Gastroesophageal sphincter (tissue), 4 donors: Measurements from ENCODE around the gene UNC93B1. TPM values are rescaled to one million over a fixed set of nuclear protein-coding genes. Genes with fewer than 3 reads are reported as not detected.

ENCODE experiments used
- ATAC-seq: fragments of 150-250 bp; one replicate; pipeline ENCODE4 v1.9.1; 2016; ENCODE audit warnings: mild to moderate bottlenecking, moderate library complexity
- H3K27ac ChIP-seq, 4 donors: fragments of 200-600 bp; sonication (generic) in 3 of 4; 1 replicate in 3 of 4; 2 replicates in 1 of 4; pipeline ENCODE4 v1.5.1; 2016 to 2019
- H3K27me3 ChIP-seq: fragments of 200-600 bp; sonication (generic); one replicate; pipeline ENCODE4 v1.5.1; 2019
- H3K36me3 ChIP-seq, 2 donors: fragments of 200-600 bp; sonication (generic); one replicate each; pipeline ENCODE4 v1.5.1; 2019; ENCODE audit warnings: control low read depth in 1 of 2
- H3K4me1 ChIP-seq, 3 donors: fragments of 200-600 bp; sonication (generic); 1 replicate in 2 of 3; 2 replicates in 1 of 3; pipeline ENCODE4 v1.5.1; 2016 to 2019; ENCODE audit warnings: control low read depth in 2 of 3
- H3K4me3 ChIP-seq, 2 donors: fragments of 200-600 bp; sonication (generic); one replicate each; pipeline ENCODE4 v1.5.1; 2019; ENCODE audit warnings: mild to moderate bottlenecking in 1 of 2, moderate library complexity in 1 of 2
- H3K9me3 ChIP-seq, 3 donors: fragments of 200-600 bp; sonication (generic); one replicate each; pipeline ENCODE4 v1.5.1; 2017 to 2019; ENCODE audit warnings: control low read depth in 2 of 3
- EP300 ChIP-seq: sonication (generic); formaldehyde crosslinking; IDR thresholded peaks from one replicate; pipeline ENCODE4 v1.6.1; 2017; ENCODE audit warnings: antibody characterized with exemption, mild to moderate bottlenecking
- POLR2A ChIP-seq, 2 donors: fragments of 450-650 bp; IDR thresholded peaks; one replicate each; pipeline ENCODE4 v1.6.1; 2017; ENCODE audit warnings: antibody characterized with exemption in 2 of 2, mild to moderate bottlenecking in 2 of 2, moderate library complexity in 1 of 2
- POLR2AphosphoS5 ChIP-seq: sonication (generic); formaldehyde crosslinking; IDR thresholded peaks from one replicate; pipeline ENCODE4 v1.6.1; 2017; ENCODE audit warnings: antibody characterized with exemption
- WGBS, 2 donors: methylation state at CpG; one replicate each; pipeline ENCODE4 v1.1.5; 2018; ENCODE audit warnings: low coverage in 1 of 2; 5-methylcytosine and 5-hydroxymethylcytosine counted together
- total RNA-seq, 4 donors: library from RNA; depleted of rRNA; stranded (reverse); fragments of >200 nt; gene quantifications; one replicate each; pipeline ENCODE4 v1.1.0, GENCODE V29; 2016
- TF ChIP-seq, protein P1 (sequence below), 4 experiments: fragments of 200-600 bp in 2 of 4; fragments of 450-650 bp in 2 of 4; sonication (generic) in 1 of 4; IDR thresholded peaks; one replicate each; pipeline ENCODE4 v1.5.1; 2017 to 2019; ENCODE audit warnings: antibody characterized with exemption in 4 of 4, mild to moderate bottlenecking in 2 of 4, moderate library complexity in 2 of 4

UNC93B1 gene
- total RNA-seq, 4 donors from 2014 or later, result 12.6 to 33.0 (median 26.1) TPM

GRCh38 chr11:68017980-68018729 is 14.3 kb upstream of the UNC93B1 start:
- Histone ChIP-seq H3K27me3 (no peaks in the 10 kb centered on the region), H3K4me3 (no peak overlapping the region), H3K9me3 (no peaks in the 10 kb centered on the region), H3K36me3 (peaks cover 0 to 22% of the 10 kb centered on the region in 2 donors), H3K4me1 (peaks cover 0 to 29% (median 3%) of the 10 kb centered on the region in 3 donors), H3K27ac (no peak overlapping the region)
- TF ChIP-seq EP300 (no peak), POLR2AphosphoS5 (no peak), POLR2A (IDR thresholded peaks at IDR 0.05) (no peak)
- TF ChIP-seq, protein P1, sequence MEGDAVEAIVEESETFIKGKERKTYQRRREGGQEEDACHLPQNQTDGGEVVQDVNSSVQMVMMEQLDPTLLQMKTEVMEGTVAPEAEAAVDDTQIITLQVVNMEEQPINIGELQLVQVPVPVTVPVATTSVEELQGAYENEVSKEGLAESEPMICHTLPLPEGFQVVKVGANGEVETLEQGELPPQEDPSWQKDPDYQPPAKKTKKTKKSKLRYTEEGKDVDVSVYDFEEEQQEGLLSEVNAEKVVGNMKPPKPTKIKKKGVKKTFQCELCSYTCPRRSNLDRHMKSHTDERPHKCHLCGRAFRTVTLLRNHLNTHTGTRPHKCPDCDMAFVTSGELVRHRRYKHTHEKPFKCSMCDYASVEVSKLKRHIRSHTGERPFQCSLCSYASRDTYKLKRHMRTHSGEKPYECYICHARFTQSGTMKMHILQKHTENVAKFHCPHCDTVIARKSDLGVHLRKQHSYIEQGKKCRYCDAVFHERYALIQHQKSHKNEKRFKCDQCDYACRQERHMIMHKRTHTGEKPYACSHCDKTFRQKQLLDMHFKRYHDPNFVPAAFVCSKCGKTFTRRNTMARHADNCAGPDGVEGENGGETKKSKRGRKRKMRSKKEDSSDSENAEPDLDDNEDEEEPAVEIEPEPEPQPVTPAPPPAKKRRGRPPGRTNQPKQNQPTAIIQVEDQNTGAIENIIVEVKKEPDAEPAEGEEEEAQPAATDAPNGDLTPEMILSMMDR (IDR thresholded peaks at IDR 0.05), result no peak
- WGBS, 2 donors, result 82 to 83% methylated on average over 2 to 15 of the region's 27 CpGs
- ATAC-seq, result no peak

GRCh38 chr11:68016904-68017817 is 13.3 kb upstream of the UNC93B1 start:
- Histone ChIP-seq H3K36me3 (peaks cover 0 to 12% of the 10 kb centered on the region in 2 donors), H3K9me3 (no peaks in the 10 kb centered on the region), H3K27ac (peak overlapping the region in 1 of 4 donors; percentile 15), H3K27me3 (no peaks in the 10 kb centered on the region), H3K4me3 (no peak overlapping the region), H3K4me1 (peaks cover 0 to 39% (median 3%) of the 10 kb centered on the region in 3 donors)
- ATAC-seq, result no peak
- no peak for TF ChIP-seq POLR2A (IDR thresholded peaks at IDR 0.05)
- TF ChIP-seq, protein P1 (IDR thresholded peaks at IDR 0.05), result no peak
- TF ChIP-seq EP300, result no peak
- no peak for TF ChIP-seq POLR2AphosphoS5
- 80% methylated on average over 2 of the region's 16 CpGs; no CpG with 5 or more reads in 1 of the 2 donors for WGBS, 2 donors

GRCh38 chr11:68016161-68016903 is 12.4 kb upstream of the UNC93B1 start:
- 60 to 69% methylated on average over 12 of the region's 13 CpGs for WGBS, 2 donors
- no peaks in the 10 kb centered on the region for H3K27me3 ChIP-seq
- ATAC-seq, result no peak
- TF ChIP-seq EP300 (no peak), POLR2A (IDR thresholded peaks at IDR 0.05) (no peak), POLR2AphosphoS5 (no peak)
- TF ChIP-seq, protein P1 (IDR thresholded peaks at IDR 0.05), result no peak
- no peaks in the 10 kb centered on the region for H3K9me3 ChIP-seq
- no peak overlapping the region for H3K4me3 ChIP-seq
- H3K4me1 ChIP-seq, result peaks cover 0 to 45% (median 3%) of the 10 kb centered on the region in 3 donors
- H3K36me3 ChIP-seq, result peaks cover 0 to 7% of the 10 kb centered on the region in 2 donors
- peak overlapping the region in 1 of 4 donors; percentile 15 for H3K27ac ChIP-seq

- Histone ChIP-seq H3K4me1 (peaks cover 0 to 54% (median 8%) of the 10 kb centered on the region in 3 donors), H3K9me3 (no peaks in the 10 kb centered on the region), H3K4me3 (no peak overlapping the region), H3K36me3 (peaks cover 0 to 7% of the 10 kb centered on the region in 2 donors), H3K27me3 (no peaks in the 10 kb centered on the region), H3K27ac (no peak overlapping the region)
- 95% methylated on average over 7 of the region's 8 CpGs; no CpG with 5 or more reads in 1 of the 2 donors for WGBS, 2 donors
- TF ChIP-seq EP300, result no peak
- no peak for ATAC-seq
These were observed 11.6 kb upstream of the UNC93B1 start for GRCh38 chr11:68015467-68015866.
